Uterus (tissue), 4 donors: ENCODE data around the gene MTRR. TPM values are rescaled to one million over a fixed set of nuclear protein-coding genes. Genes with fewer than 3 reads are reported as not detected.

Experiments used
- DNase-seq, 2 donors: peaks; one replicate each; pipeline ENCODE4 v3.0.0-alpha.2; 2019 to 2020
- H3K27ac ChIP-seq, 2 donors: fragments of 200-600 bp; sonication (generic); 1 replicate in 1 of 2; 2 replicates in 1 of 2; pipeline ENCODE4 v1.5.1; 2016 to 2018
- H3K27me3 ChIP-seq, 2 donors: fragments of 200-600 bp; sonication (generic); one replicate each; pipeline ENCODE4 v1.5.1; 2018 to 2019; ENCODE audit warnings: control low read depth in 1 of 2
- H3K36me3 ChIP-seq, 2 donors: fragments of 200-600 bp; sonication (generic); one replicate each; pipeline ENCODE4 v1.5.1; 2019; ENCODE audit warnings: control low read depth in 1 of 2
- H3K4me1 ChIP-seq, 2 donors: fragments of 200-600 bp; sonication (generic); one replicate each; pipeline ENCODE4 v1.5.1; 2018 to 2019; ENCODE audit warnings: control low read depth in 1 of 2
- H3K4me3 ChIP-seq, 2 donors: fragments of 200-600 bp; sonication (generic); 1 replicate in 1 of 2; 2 replicates in 1 of 2; pipeline ENCODE4 v1.5.1; 2018 to 2019; ENCODE audit warnings: mild to moderate bottlenecking in 1 of 2
- H3K9me3 ChIP-seq, 2 donors: fragments of 200-600 bp; sonication (generic); one replicate each; pipeline ENCODE4 v1.5.1; 2019; ENCODE audit warnings: control low read depth in 1 of 2
- POLR2A ChIP-seq, 2 donors: fragments of 450-650 bp; IDR thresholded peaks; one replicate each; pipeline ENCODE4 v1.6.1; 2016; ENCODE audit warnings: antibody characterized with exemption in 2 of 2, mild to moderate bottlenecking in 1 of 2, moderate library complexity in 1 of 2
- intact Hi-C: fragments of 100-400 bp; cut with DNase I; formaldehyde crosslinking; loops from one replicate; pipeline ENCODE4 v1.15.1; 2023; ENCODE audit warnings: low total_unique reads
- total RNA-seq, 4 donors: library from RNA; depleted of rRNA in 3 of 4; stranded (reverse); fragments of >200 nt in 3 of 4; gene quantifications; one replicate each; pipeline versions ENCODE4 v1.1.0 to v1.2.4, GENCODE V29; 2014 to 2023
- TF ChIP-seq, protein P1 (sequence below), 4 experiments: fragments of 200-600 bp in 2 of 4; fragments of 450-650 bp in 2 of 4; sonication (generic) in 2 of 4; IDR thresholded peaks; one replicate each; pipeline ENCODE4 v1.5.1; 2016 to 2019; ENCODE audit warnings: antibody characterized with exemption in 4 of 4, mild to moderate bottlenecking in 2 of 4, moderate library complexity in 1 of 4
- donor health status: DM: yes; HTN: yes; CAD: no.

MTRR gene
- total RNA-seq, 4 donors from 2014 or later = 18.8 to 51.5 (median 33.2) TPM

DNA sequence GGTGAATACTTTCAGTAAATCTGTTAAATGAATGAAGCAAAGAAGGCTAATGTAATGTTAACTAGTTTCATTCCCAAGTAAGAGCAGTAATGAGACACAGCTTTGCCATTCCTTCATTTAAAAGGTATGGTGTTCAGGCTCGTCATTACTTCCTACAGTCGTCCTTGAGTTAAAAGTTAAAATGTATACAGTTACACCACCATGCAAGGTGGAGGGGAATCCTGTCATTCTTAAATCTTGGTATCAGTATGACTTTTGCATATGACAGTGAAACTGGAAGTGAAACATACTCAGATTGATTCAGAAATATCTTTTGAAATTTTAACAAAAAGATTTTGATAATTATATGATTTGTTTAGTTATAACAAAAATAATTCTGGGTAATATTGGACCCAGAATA lies 25.9 kb downstream of the MTRR start:
- no peaks in the 10 kb centered on the region for H3K9me3 ChIP-seq
- no peak for TF ChIP-seq POLR2A (IDR thresholded peaks at IDR 0.05)
- TF ChIP-seq, protein P1, sequence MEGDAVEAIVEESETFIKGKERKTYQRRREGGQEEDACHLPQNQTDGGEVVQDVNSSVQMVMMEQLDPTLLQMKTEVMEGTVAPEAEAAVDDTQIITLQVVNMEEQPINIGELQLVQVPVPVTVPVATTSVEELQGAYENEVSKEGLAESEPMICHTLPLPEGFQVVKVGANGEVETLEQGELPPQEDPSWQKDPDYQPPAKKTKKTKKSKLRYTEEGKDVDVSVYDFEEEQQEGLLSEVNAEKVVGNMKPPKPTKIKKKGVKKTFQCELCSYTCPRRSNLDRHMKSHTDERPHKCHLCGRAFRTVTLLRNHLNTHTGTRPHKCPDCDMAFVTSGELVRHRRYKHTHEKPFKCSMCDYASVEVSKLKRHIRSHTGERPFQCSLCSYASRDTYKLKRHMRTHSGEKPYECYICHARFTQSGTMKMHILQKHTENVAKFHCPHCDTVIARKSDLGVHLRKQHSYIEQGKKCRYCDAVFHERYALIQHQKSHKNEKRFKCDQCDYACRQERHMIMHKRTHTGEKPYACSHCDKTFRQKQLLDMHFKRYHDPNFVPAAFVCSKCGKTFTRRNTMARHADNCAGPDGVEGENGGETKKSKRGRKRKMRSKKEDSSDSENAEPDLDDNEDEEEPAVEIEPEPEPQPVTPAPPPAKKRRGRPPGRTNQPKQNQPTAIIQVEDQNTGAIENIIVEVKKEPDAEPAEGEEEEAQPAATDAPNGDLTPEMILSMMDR (IDR thresholded peaks at IDR 0.05) = no peak
- intact Hi-C loops = no loop called here
- no peak overlapping the region for H3K27ac ChIP-seq
- H3K27me3 ChIP-seq = no peaks in the 10 kb centered on the region
- H3K4me1 ChIP-seq = no peaks in the 10 kb centered on the region
- DNase-seq = no peak
- H3K36me3 ChIP-seq = no peaks in the 10 kb centered on the region
- no peak overlapping the region for H3K4me3 ChIP-seq

DNA sequence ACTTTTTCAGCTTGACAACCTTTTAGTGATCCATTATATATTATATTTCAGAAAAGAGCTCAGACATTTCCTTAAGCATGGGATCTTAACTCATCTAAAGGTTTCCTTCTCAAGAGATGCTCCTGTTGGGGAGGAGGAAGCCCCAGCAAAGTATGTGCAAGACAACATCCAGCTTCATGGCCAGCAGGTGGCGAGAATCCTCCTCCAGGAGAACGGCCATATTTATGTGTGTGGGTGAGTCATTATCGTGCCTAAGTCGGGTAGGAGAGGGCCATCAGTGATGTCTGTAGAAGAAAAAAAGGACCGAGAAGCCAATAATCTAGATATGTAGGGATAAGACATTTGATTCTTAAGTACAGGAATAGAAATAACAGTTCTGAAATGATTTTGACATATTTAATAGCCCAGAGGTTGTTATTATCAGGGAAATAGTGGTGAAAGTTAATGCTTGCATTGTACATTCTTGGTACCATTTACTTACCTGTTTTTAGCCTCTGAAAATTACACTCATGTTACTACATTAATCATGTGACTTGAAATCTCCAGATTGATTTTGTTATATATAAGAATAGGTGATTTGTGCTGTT lies 28.2 kb downstream of the MTRR start:
- intact Hi-C loops = no loop called here

DNA sequence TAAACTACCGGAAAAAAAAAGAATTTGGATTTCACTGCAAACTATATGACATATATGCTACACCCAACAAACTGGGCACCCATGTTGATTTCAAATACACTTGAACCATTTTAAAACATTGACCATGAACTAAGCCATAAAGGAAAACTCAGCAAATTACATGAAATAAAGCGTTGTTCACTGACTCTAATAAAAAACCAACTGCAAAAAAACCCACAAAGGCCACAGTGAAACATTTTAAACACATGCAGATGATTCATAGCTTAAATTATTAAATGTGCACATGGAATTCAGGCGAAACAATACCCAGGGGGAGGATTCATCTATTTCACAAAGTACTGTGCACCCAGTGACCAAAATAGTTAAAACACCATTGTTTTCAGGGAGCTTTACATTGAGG lies 33.3 kb downstream of the MTRR start:
- H3K9me3 ChIP-seq = no peaks in the 10 kb centered on the region
- DNase-seq = no peak
- no peak overlapping the region for H3K4me3 ChIP-seq
- TF ChIP-seq POLR2A (IDR thresholded peaks at IDR 0.05) = no peak
- TF ChIP-seq, protein P1 (IDR thresholded peaks at IDR 0.05) = no peak
- no peaks in the 10 kb centered on the region for H3K4me1 ChIP-seq
- intact Hi-C loops = no loop called here
- no peak overlapping the region for H3K27ac ChIP-seq
- no peaks in the 10 kb centered on the region for H3K36me3 ChIP-seq
- no peaks in the 10 kb centered on the region for H3K27me3 ChIP-seq

More for the DNA sequence above, 28.2 kb downstream of the MTRR start:
- Histone ChIP-seq H3K27me3 (no peaks in the 10 kb centered on the region), H3K27ac (no peak overlapping the region), H3K36me3 (no peaks in the 10 kb centered on the region), H3K4me3 (no peak overlapping the region), H3K4me1 (no peaks in the 10 kb centered on the region), H3K9me3 (no peaks in the 10 kb centered on the region)
- DNase-seq = no peak
- no peak for TF ChIP-seq POLR2A (IDR thresholded peaks at IDR 0.05)
- TF ChIP-seq, protein P1 (IDR thresholded peaks at IDR 0.05) = no peak

- H3K27me3 ChIP-seq = no peaks in the 10 kb centered on the region
- intact Hi-C loops = no loop called here
- H3K9me3 ChIP-seq = peaks cover 0 to 7% of the 10 kb centered on the region in 2 donors
- DNase-seq = no peak
- no peaks in the 10 kb centered on the region for H3K4me1 ChIP-seq
- H3K27ac ChIP-seq = no peak overlapping the region
- H3K4me3 ChIP-seq = no peak overlapping the region
- TF ChIP-seq, protein P1 (IDR thresholded peaks at IDR 0.05) = no peak
- TF ChIP-seq POLR2A (IDR thresholded peaks at IDR 0.05) = no peak
- no peaks in the 10 kb centered on the region for H3K36me3 ChIP-seq
Observed at GRCh38 chr5:7902666-7903625, 34.0 kb downstream of the MTRR start.

GRCh38 chr5:7904170-7904569 lies 35.2 kb downstream of the MTRR start:
- TF ChIP-seq POLR2A (IDR thresholded peaks at IDR 0.05) = no peak
- TF ChIP-seq, protein P1 (IDR thresholded peaks at IDR 0.05) = no peak
- H3K4me3 ChIP-seq = no peak overlapping the region
- no peak overlapping the region for H3K27ac ChIP-seq
- intact Hi-C loops = no loop called here
- peaks cover 0 to 15% of the 10 kb centered on the region in 2 donors for H3K9me3 ChIP-seq
- no peak for DNase-seq
- no peaks in the 10 kb centered on the region for H3K27me3 ChIP-seq
- H3K36me3 ChIP-seq = no peaks in the 10 kb centered on the region
- no peaks in the 10 kb centered on the region for H3K4me1 ChIP-seq
